Neural cell (in vitro differentiated cells): ENCODE data around the gene EML6.

Source experiments
- CTCF ChIP-seq: fragments of 450-650 bp; IDR thresholded peaks from 2 replicates; pipeline ENCODE4 v1.5.1; 2014; ENCODE audit warnings: antibody characterized with exemption, mild to moderate bottlenecking, moderate library complexity; ENCODE audit not compliant: poor library complexity, severe bottlenecking
- TAF1 ChIP-seq: IDR thresholded peaks from 2 replicates; pipeline ENCODE4 v1.6.1; 2012; ENCODE audit warnings: low read depth

GRCh38 chr2:54676656-54677055 is 46.8 kb upstream of the EML6 start:
- TF ChIP-seq CTCF (no peak), TAF1 (no peak)
